ENCODE data around the gene CCDC69.

GRCh38 chr5:151251621-151252020 lies 27.7 kb upstream of the CCDC69 start:
- no peak for TF ChIP-seq CTCF (IDR thresholded peaks at IDR 0.05)
- no peak for TF ChIP-seq POLR2AphosphoS5 (IDR thresholded peaks at IDR 0.05)
